Cardiac atrium fibroblast (primary cell): ENCODE measurements around the gene CYTL1. TPM values are rescaled to one million over a fixed set of nuclear protein-coding genes. Genes with fewer than 3 reads are reported as not detected.

ENCODE experiments used
- total RNA-seq: library from RNA; depleted of rRNA; stranded (reverse); fragments of >200 nt; gene quantifications from 2 replicates; pipeline ENCODE4 v1.2.3, GENCODE V29; 2015

CYTL1 gene
- total RNA-seq, result not detected in 2 replicates

GRCh38 chr4:5019274-5019673 lies at the start of gene CYTL1:
TSS of gene CYTL1 (minus strand) at chr4:5019458. CDS start at chr4:5019445, 13 bp downstream.

GRCh38 chr4:5051278-5052203 lies 32.3 kb upstream of the CYTL1 start, which contains the start of gene STK32B:
TSS of gene STK32B (plus strand) at chr4:5051480.

Other genes with a start within 250 kb of the CYTL1 start
- gene MSX1, start 159.8 kb downstream of the CYTL1 start, total RNA-seq, result 0.65 and 0.90 TPM in 2 replicates
- 0.36 and 1.3 TPM in 2 replicates for gene STK32B, start 32.0 kb upstream of the CYTL1 start, total RNA-seq